AG04450 (cell line): Measurements from ENCODE around the gene AEN. TPM values are rescaled to one million over a fixed set of nuclear protein-coding genes. Genes with fewer than 3 reads are reported as not detected.

Experiments used
- CTCF ChIA-PET: fragments of 300-600, 350-600 bp; formaldehyde crosslinking; extraction: SDS; loops from one replicate; lab custom pipeline; 2022; ENCODE audit warnings: antibody characterized with exemption, inconsistent platforms; lab: Charles Lee
- POLR2A ChIA-PET: fragments of 350-600 bp; formaldehyde crosslinking; extraction: SDS; loops from one replicate; lab custom pipeline; 2021; ENCODE audit warnings: antibody characterized with exemption, inconsistent platforms; lab: Yijun Ruan, JAX
- DNase-seq: peaks from one replicate; pipeline ENCODE4 v3.0.0-alpha.2; 2011; ENCODE audit warnings: low read depth, low spot score
- H3K27ac ChIP-seq: one replicate; pipeline ENCODE4 v1.5.1; 2012; ENCODE audit warnings: low read depth, low read length, control low read depth
- H3K27me3 ChIP-seq: one replicate; pipeline ENCODE4 v1.6.0; 2012; ENCODE audit warnings: low read length; ENCODE audit not compliant: control insufficient read depth, insufficient read depth
- H3K4me3 ChIP-seq: 2 replicates; pipeline ENCODE4 v1.5.1; 2011; ENCODE audit warnings: mild to moderate bottlenecking, low read depth, low read length, control low read depth
- H3K9me3 ChIP-seq: 2 replicates; pipeline ENCODE4 v1.5.1; 2012; ENCODE audit warnings: low read length; ENCODE audit not compliant: control insufficient read depth, insufficient read depth
- CTCF ChIP-seq: IDR thresholded peaks from 2 replicates; pipeline ENCODE4 v1.5.1; 2011; ENCODE audit warnings: low read depth, low read length, control low read depth, inconsistent platforms
- polyA minus RNA-seq: library from RNA; depleted of rRNA, polyadenylated mRNA; stranded (reverse); fragments of >200 nt; gene quantifications from 2 replicates; pipeline ENCODE4 v1.2.3, GENCODE V29; 2011; rRNA and poly(A)+ RNA removed
- polyA plus RNA-seq: library from polyadenylated mRNA; depleted of rRNA; stranded (reverse); fragments of >200 nt; gene quantifications from 2 replicates; pipeline ENCODE4 v1.2.3, GENCODE V29; 2011; rRNA removed

AEN gene
- polyA plus RNA-seq = 41.8 and 49.1 TPM in 2 replicates
- polyA minus RNA-seq = 84.7 and 102 TPM in 2 replicates

DNA sequence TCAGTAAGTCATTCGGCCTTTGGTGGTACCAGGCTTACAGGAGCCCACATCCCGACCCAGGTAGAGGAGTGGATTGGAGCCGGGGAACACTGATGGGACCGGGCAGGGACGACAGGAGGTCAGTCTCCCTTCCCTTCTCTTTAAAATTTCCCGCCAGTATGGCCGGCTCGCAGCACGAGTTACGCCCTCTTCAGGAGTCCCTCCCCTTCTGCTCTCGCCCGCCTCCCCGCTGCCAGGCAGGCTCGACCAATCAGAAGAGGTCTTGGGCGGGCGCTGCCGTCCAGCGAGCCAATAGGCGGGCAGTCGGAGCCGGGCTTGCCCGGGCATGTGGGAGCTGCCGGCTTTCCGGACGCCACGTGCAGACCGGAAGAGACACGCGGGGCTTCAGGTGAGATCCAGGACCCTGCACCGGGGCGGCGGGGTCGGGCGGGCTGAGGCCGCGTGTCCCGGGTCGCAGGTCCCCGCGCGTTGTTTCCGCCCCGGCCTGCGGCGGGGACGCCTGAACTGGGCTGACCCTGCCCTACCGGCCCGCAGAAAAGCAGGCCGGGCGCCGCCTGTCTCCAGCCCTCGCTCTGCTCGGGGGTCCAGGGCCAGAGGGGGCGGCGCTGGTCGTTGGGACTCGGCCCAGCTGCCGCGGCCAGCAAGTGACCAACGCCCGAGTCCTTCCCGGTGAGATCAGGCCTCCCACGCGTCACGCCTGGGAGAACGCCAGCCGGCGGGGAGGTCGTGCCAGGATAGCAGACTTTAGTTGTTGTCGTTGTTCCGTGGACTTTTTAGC lies at the start of gene AEN:
Gene AEN (plus strand): TSS at position 346 of the 778 bp plus-strand sequence. CDS start 4,870 bp downstream, outside the sequence.
- POLR2A ChIA-PET = interaction anchor here (0.6 to 1.5 kb wide), 2 partner anchors 14 to 20 kb away, joined by 4 read pairs; no protein-coding TSS in a partner anchor
- Histone ChIP-seq H3K9me3 (no peaks in the 10 kb centered on the region; the same call in 1 of the 2 replicates), H3K27ac (peak within 1 kb of the TSS; percentile 79), H3K27me3 (no peaks in the 10 kb centered on the region), H3K4me3 (peak within 1 kb of the TSS; percentile 94)
- peak; percentile 93 for DNase-seq
- CTCF ChIA-PET = interaction anchor here (0.7 to 1.2 kb wide), 2 partner anchors 144 to 152 kb away, joined by 4 to 5 read pairs; no protein-coding TSS in a partner anchor
- no peak for TF ChIP-seq CTCF

- ChIA-PET POLR2A (no interaction called here), CTCF (no interaction called here)
- Histone ChIP-seq H3K4me3 (no peak overlapping the region), H3K27ac (no peak overlapping the region), H3K9me3 (no peaks in the 10 kb centered on the region), H3K27me3 (peaks cover 6% of the 10 kb centered on the region)
- no peak for TF ChIP-seq CTCF
- no peak for DNase-seq
Measured at GRCh38 chr15:88571852-88572259, 49.3 kb upstream of the AEN start.

DNA sequence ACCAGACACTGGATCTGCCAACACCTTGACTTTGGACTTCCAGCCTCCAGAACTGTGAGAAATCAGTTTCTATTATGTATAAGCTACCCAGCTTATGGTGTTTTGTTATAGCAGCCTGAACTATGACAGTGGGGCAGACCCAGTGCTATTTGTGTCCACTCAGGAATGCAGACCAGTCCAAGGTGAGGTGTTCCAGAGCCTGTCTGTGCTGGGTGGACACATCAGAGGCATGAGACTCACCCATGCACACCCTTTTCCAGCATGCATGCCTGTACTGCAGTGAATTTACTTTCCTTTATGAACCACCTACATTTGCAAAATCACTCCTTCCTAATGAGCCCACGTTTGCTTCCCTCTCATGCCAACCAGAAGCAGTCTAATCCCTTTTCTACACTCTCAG lies 47.1 kb upstream of the AEN start:
- no peak overlapping the region for H3K27ac ChIP-seq
- POLR2A ChIA-PET = no interaction called here
- TF ChIP-seq CTCF = no peak
- DNase-seq = no peak
- CTCF ChIA-PET = no interaction called here
- no peak overlapping the region for H3K4me3 ChIP-seq
- H3K27me3 ChIP-seq = peaks cover 2% of the 10 kb centered on the region
- no peaks in the 10 kb centered on the region for H3K9me3 ChIP-seq

DNA sequence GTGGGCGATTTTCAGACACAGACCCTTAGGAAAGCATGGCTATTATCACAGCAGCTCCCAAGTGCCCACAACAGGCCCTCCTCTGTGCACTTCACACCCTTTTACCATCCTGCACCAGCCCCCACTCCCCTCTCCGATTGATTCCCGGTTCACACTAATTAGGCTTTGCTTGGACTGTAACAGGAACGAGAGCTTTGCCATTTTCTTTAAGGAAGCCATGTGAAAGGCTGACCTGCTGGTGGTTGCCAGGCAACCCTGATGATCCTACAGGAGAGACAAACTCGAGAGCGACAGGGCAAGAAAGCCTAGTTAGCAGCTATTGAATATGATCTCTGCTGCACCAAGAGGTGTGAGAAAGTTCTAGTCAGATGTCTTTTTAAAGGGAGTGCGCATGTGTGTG lies 46.5 kb upstream of the AEN start:
- Histone ChIP-seq H3K27ac (no peak overlapping the region), H3K4me3 (no peak overlapping the region), H3K27me3 (peaks cover 2% of the 10 kb centered on the region), H3K9me3 (no peaks in the 10 kb centered on the region)
- CTCF ChIA-PET = no interaction called here
- no peak for TF ChIP-seq CTCF
- POLR2A ChIA-PET = no interaction called here
- no peak for DNase-seq

- CTCF ChIA-PET = interaction anchor here (0.7 kb wide), 1 partner anchor 254 kb away, joined by 5 read pairs; no protein-coding TSS in a partner anchor
- H3K9me3 ChIP-seq = no peaks in the 10 kb centered on the region
- no peak for DNase-seq
- POLR2A ChIA-PET = no interaction called here
- H3K27me3 ChIP-seq = no peaks in the 10 kb centered on the region
- no peak overlapping the region for H3K27ac ChIP-seq
- TF ChIP-seq CTCF = no peak
- H3K4me3 ChIP-seq = no peak overlapping the region
Measured at GRCh38 chr15:88579322-88579721, 41.8 kb upstream of the AEN start.
